Body of pancreas (tissue), 4 donors: ENCODE data around the gene CRELD2. TPM values are rescaled to one million over a fixed set of nuclear protein-coding genes. Genes with fewer than 3 reads are reported as not detected.

Experiments
- ATAC-seq: fragments of 150-250 bp; one replicate; pipeline ENCODE4 v1.9.1; 2016
- DNase-seq, 4 donors: peaks; one replicate each; pipeline ENCODE4 v3.0.0-alpha.2; 2019
- H3K27ac ChIP-seq, 4 donors: fragments of 200-600 bp; sonication (generic); 1 replicate in 3 of 4; 2 replicates in 1 of 4; pipeline versions ENCODE4 v1.5.1 to v1.6.1; 2016 to 2019; ENCODE audit warnings: mild to moderate bottlenecking in 1 of 4, mixed read lengths in 1 of 4, moderate library complexity in 1 of 4
- H3K27me3 ChIP-seq, 2 donors: fragments of 200-600 bp; sonication (generic); one replicate each; pipeline ENCODE4 v1.6.0; 2016; ENCODE audit warnings: mild to moderate bottlenecking in 1 of 2
- H3K36me3 ChIP-seq, 2 donors: fragments of 200-600 bp; sonication (generic); replicated peaks in 1 of 2; 2 replicates each; pipeline ENCODE4 v1.5.1; 2016; ENCODE audit warnings: low read depth in 2 of 2; ENCODE audit not compliant: insufficient read depth in 1 of 2
- H3K4me1 ChIP-seq: fragments of 200-600 bp; sonication (generic); one replicate; pipeline ENCODE4 v1.6.0; 2016
- H3K4me3 ChIP-seq, 2 donors: fragments of 200-600 bp; sonication (generic); 1 replicate in 1 of 2; 2 replicates in 1 of 2; pipeline ENCODE4 v1.5.1; 2016 to 2019
- H3K9me3 ChIP-seq, 3 donors: fragments of 200-600 bp; sonication (generic); 1 replicate in 2 of 3; 2 replicates in 1 of 3; pipeline ENCODE4 v1.5.1; 2016
- CTCF ChIP-seq, 7 experiments: fragments of 450-650 bp in 4 of 7; fragments of 200-600 bp in 3 of 7; sonication (generic) in 3 of 7; IDR thresholded peaks; one replicate each; pipeline ENCODE4 v1.5.1; 2016 to 2019; ENCODE audit warnings: antibody characterized with exemption in 7 of 7
- POLR2A ChIP-seq, 3 donors: fragments of 450-650 bp; IDR thresholded peaks; one replicate each; pipeline ENCODE4 v1.6.1; 2016; ENCODE audit warnings: antibody characterized with exemption in 3 of 3, mild to moderate bottlenecking in 2 of 3
- whole genome bisulfite sequencing, 2 donors: methylation state at CpG; one replicate each; pipeline ENCODE4 v1.1.5; 2017; 5-methylcytosine and 5-hydroxymethylcytosine counted together
- intact Hi-C: fragments of 100-400 bp; cut with DNase I; formaldehyde crosslinking; loops from one replicate; pipeline ENCODE4 v1.15.1; 2023
- total RNA-seq, 2 donors: library from RNA; depleted of rRNA; stranded (reverse); fragments of >200 nt; gene quantifications; one replicate each; pipeline ENCODE4 v1.1.0, GENCODE V29; 2016

Gene CRELD2
- total RNA-seq, 2 donors from 2014 or later: 73.9 to 201 TPM

- ATAC-seq: no peak
- DNase-seq: peak in 3 of 4 donors; percentile 34 to 53 (median 50)
- 67 to 72% methylated on average over 22 to 34 of the region's 45 CpGs for WGBS, 2 donors
- Histone ChIP-seq H3K27ac (no peak overlapping the region), H3K9me3 (no peaks in the 10 kb centered on the region), H3K4me1 (peaks cover 45% of the 10 kb centered on the region), H3K27me3 (no peaks in the 10 kb centered on the region), H3K4me3 (no peak overlapping the region), H3K36me3 (no peaks in the 10 kb centered on the region)
- TF ChIP-seq CTCF (IDR thresholded peaks at IDR 0.05): no peak
- intact Hi-C loops: no loop called here
Measured at GRCh38 chr22:49972163-49973017, 54.0 kb downstream of the CRELD2 start.

GRCh38 chr22:49973018-49973961, 54.9 kb downstream of the CRELD2 start:
- TF ChIP-seq CTCF (IDR thresholded peaks at IDR 0.05) (no peak), POLR2A (IDR thresholded peaks at IDR 0.05) (no peak)
- no peaks in the 10 kb centered on the region for H3K27me3 ChIP-seq
- no peaks in the 10 kb centered on the region for H3K36me3 ChIP-seq
- H3K9me3 ChIP-seq: no peaks in the 10 kb centered on the region
- H3K27ac ChIP-seq: no peak overlapping the region
- ATAC-seq: no peak
- no peak overlapping the region for H3K4me3 ChIP-seq
- 83 to 88% methylated on average over 5 of the region's 5 CpGs for WGBS, 2 donors
- intact Hi-C loops: no loop called here
- no peak for DNase-seq
- peaks cover 36% of the 10 kb centered on the region for H3K4me1 ChIP-seq

GRCh38 chr22:49975543-49976389, 57.3 kb downstream of the CRELD2 start:
- intact Hi-C loops: no loop called here
- no peaks in the 10 kb centered on the region for H3K9me3 ChIP-seq
- DNase-seq (peak in 2 of 4 donors; percentile 4 to 10), ATAC-seq (no peak)
- H3K36me3 ChIP-seq: no peaks in the 10 kb centered on the region
- no peak overlapping the region for H3K4me3 ChIP-seq
- H3K4me1 ChIP-seq: peaks cover 14% of the 10 kb centered on the region
- 47 to 57% methylated on average over 7 to 16 of the region's 17 CpGs for WGBS, 2 donors
- H3K27me3 ChIP-seq: no peaks in the 10 kb centered on the region
- TF ChIP-seq CTCF (IDR thresholded peaks at IDR 0.05): no peak
- no peak for TF ChIP-seq POLR2A (IDR thresholded peaks at IDR 0.05)
- peak overlapping the region in 1 of 4 donors; percentile 3 for H3K27ac ChIP-seq

GRCh38 chr22:49976439-49977175, 58.2 kb downstream of the CRELD2 start:
- WGBS, 2 donors: 67 to 73% methylated on average over 15 of the region's 15 CpGs
- intact Hi-C loops: no loop called here
- peaks cover 6% of the 10 kb centered on the region for H3K4me1 ChIP-seq
- DNase-seq: no peak
- H3K4me3 ChIP-seq: no peak overlapping the region
- no peak overlapping the region for H3K27ac ChIP-seq
- no peaks in the 10 kb centered on the region for H3K27me3 ChIP-seq
- TF ChIP-seq CTCF (IDR thresholded peaks at IDR 0.05): no peak
- no peak for TF ChIP-seq POLR2A (IDR thresholded peaks at IDR 0.05)
- no peaks in the 10 kb centered on the region for H3K9me3 ChIP-seq
- no peak for ATAC-seq
- H3K36me3 ChIP-seq: no peaks in the 10 kb centered on the region
